Aorta (tissue), 5 donors: Measurements from ENCODE around the gene P2RX2. TPM values are rescaled to one million over a fixed set of nuclear protein-coding genes. Genes with fewer than 3 reads are reported as not detected.

Experiments
- ATAC-seq: fragments of 200-7000 bp; cut with Tn5 transposase; one replicate; pipeline ENCODE4 v1.9.1; 2022; ENCODE audit warnings: moderate library complexity; ENCODE audit not compliant: low FRiP score
- DNase-seq, 2 donors: peaks; one replicate each; pipeline ENCODE4 v3.0.0-alpha.2; 2020
- H3K27ac ChIP-seq, 2 donors: one replicate each; pipeline ENCODE4 v1.5.1; 2013; ENCODE audit warnings: low read length in 2 of 2, mild to moderate bottlenecking in 2 of 2, moderate library complexity in 2 of 2, control low read depth in 1 of 2, inconsistent platforms in 1 of 2, low read depth in 1 of 2
- H3K27me3 ChIP-seq, 2 donors: one replicate each; pipeline ENCODE4 v1.6.1; 2013; ENCODE audit warnings: control low read depth in 1 of 2, low read length in 1 of 2, mild to moderate bottlenecking in 1 of 2, moderate library complexity in 1 of 2; ENCODE audit not compliant: insufficient read depth in 2 of 2, control insufficient read depth in 1 of 2
- H3K36me3 ChIP-seq, 2 donors: one replicate each; pipeline ENCODE4 v1.6.1; 2013; ENCODE audit warnings: control low read depth in 1 of 2, low read length in 1 of 2, mild to moderate bottlenecking in 1 of 2; ENCODE audit not compliant: insufficient read depth in 2 of 2, control insufficient read depth in 1 of 2
- H3K4me1 ChIP-seq, 2 donors: one replicate each; pipeline ENCODE4 v1.6.1; 2013; ENCODE audit warnings: low read length in 2 of 2, control low read depth in 1 of 2, mild to moderate bottlenecking in 1 of 2, moderate library complexity in 1 of 2; ENCODE audit not compliant: insufficient read depth in 2 of 2, control insufficient read depth in 1 of 2
- H3K4me3 ChIP-seq, 2 donors: one replicate each; pipeline ENCODE4 v1.5.1; 2013; ENCODE audit warnings: low read length in 2 of 2, control low read depth in 1 of 2, mild to moderate bottlenecking in 1 of 2
- H3K9me3 ChIP-seq: one replicate; pipeline ENCODE4 v1.6.1; 2013; ENCODE audit warnings: mild to moderate bottlenecking, low read length; ENCODE audit not compliant: control insufficient read depth
- WGBS, 2 donors: extraction: QIAGEN DNeasy Blood & Tissue Kit; methylation state at CpG; one replicate each; pipeline ENCODE4 v1.1.7; 2013; 5-methylcytosine and 5-hydroxymethylcytosine counted together
- intact Hi-C, 2 donors: fragments of 100-400 bp; cut with DNase I; formaldehyde crosslinking; loops; one replicate each; pipeline versions ENCODE4 v1.14.2 to v1.15.0; 2022
- polyA plus RNA-seq, 2 donors: library from polyadenylated mRNA; stranded (reverse); fragments of 200-250 nt; gene quantifications; one replicate each; pipeline ENCODE4 v1.2.3, GENCODE V29; 2013
- total RNA-seq, 2 donors: library from RNA; stranded (reverse); fragmentation: NEBNext Ultra II Directional; extraction: Animal tissue kit (Norgen Biotek cat#: 25700); gene quantifications; one replicate each; pipeline ENCODE4 v1.2.1, GENCODE V29; 2021
- donor health status: healthy with polysubstance abuse.
- donor health status: Bipolar disorder and iron deficiency.
- donor health status: DM: no; HTN: no; CAD: no.
- donor health status: DM: no; HTN: no; CAD: no.
- donor health status: DM: yes; HTN: yes; CAD: no.

P2RX2 gene
- total and polyA plus RNA-seq, 4 donors = 0.27 TPM; not detected in 3

DNA sequence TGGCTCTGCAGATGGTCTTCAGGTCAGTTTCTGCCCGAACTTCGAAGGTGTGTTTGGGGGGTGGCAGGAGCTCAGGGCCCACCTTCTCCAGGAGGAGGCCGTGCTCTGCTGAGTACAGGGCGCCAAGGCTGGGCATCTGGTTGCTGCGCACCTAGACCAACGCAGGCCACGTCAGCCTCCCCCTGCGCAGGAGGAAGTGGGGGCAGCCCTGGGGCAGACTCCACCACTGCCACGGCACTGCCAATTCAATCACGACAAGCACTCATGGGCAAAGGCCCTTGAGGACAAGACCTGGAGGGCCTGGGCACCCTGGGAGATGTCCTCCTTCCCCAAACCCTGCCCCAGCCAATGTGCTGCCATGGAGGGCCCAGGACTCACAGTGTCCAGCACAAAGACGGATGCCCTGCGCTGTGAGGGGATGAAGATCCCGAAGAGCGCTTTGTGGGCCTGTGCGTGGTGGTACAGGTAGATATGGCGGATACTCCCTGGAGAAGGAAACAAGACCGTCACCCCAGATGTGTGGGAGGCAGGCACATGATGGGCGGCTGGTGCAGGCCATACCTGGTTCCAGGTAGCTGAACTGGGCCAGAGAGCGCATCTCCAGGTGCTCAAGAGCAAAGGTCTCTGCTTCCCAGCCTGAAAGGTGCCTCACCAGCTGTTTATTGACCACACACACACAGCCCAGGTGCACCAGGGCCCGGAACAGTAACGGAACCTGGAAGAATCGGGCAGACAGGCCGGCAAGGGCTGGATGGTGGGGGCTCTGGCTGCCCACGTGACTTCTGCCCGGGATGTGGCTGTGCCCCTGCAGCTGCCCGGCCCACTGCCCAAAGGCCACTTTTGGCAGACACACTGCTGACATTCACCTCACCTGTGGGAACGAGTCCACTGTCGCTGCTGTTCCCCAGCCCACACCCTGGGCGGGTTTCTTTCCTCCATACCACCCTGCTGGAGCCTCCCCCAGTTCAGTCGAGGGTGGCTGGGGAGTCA is 24.6 kb downstream of the P2RX2 start:
- no peak for ATAC-seq
- Histone ChIP-seq H3K27ac (no peak overlapping the region), H3K27me3 (no peaks in the 10 kb centered on the region), H3K36me3 (peaks cover 0 to 11% of the 10 kb centered on the region in 2 donors), H3K4me1 (no peaks in the 10 kb centered on the region), H3K4me3 (no peak overlapping the region), H3K9me3 (no peaks in the 10 kb centered on the region)
- intact Hi-C loops = no loop called here
- 95 to 96% methylated on average over 30 of the region's 30 CpGs for WGBS, 2 donors
- DNase-seq = peak in 1 of 2 donors; percentile 65

GRCh38 chr12:132646850-132647249 is 28.3 kb downstream of the P2RX2 start:
- ATAC-seq (no peak), DNase-seq (peak in 1 of 2 donors; percentile 6)
- Histone ChIP-seq H3K36me3 (peaks cover 0 to 7% of the 10 kb centered on the region in 2 donors), H3K9me3 (no peaks in the 10 kb centered on the region), H3K27ac (no peak overlapping the region), H3K4me1 (no peaks in the 10 kb centered on the region), H3K4me3 (no peak overlapping the region), H3K27me3 (no peaks in the 10 kb centered on the region)
- intact Hi-C loops = no loop called here
- 93 to 94% methylated on average over 7 of the region's 7 CpGs for WGBS, 2 donors

GRCh38 chr12:132647858-132648257 is 29.3 kb downstream of the P2RX2 start:
- no peak overlapping the region for H3K4me3 ChIP-seq
- DNase-seq (peak in 1 of 2 donors; percentile 23), ATAC-seq (no peak)
- intact Hi-C loops = no loop called here
- no peaks in the 10 kb centered on the region for H3K4me1 ChIP-seq
- no peaks in the 10 kb centered on the region for H3K9me3 ChIP-seq
- no peak overlapping the region for H3K27ac ChIP-seq
- WGBS, 2 donors = 91 to 93% methylated on average over 10 of the region's 10 CpGs
- peaks cover 0 to 2% of the 10 kb centered on the region in 2 donors for H3K36me3 ChIP-seq
- no peaks in the 10 kb centered on the region for H3K27me3 ChIP-seq

DNA sequence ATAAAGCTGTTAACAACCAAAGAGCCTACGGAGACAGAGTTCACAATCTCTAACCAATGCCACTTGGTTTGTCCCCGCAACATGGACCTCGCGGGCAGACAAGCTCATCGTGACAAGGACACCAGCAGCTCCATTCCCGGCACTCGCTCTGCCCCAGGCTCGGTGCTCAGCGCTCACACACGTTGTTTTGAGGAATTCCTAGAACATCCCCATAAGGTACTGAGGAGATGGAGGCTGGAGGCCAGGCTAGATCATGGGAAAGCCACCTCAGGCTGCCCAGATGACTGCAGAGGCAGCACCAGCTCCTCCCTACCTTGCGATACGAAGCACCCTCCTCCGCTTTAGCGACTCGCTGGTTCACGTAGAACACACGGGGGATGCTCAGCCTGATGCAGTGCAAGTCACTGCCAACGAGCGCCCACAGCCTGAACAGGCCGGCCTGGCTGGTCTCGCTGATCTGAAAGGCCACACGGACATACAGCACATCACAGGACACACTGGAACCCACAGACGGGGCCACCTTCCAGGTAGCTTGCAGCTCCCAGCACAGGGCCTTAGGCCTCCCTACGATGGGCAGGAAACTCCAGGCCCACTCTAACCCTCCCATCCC is 30.1 kb downstream of the P2RX2 start:
- ATAC-seq (no peak), DNase-seq (peak in 1 of 2 donors; percentile 68)
- intact Hi-C loops = no loop called here
- WGBS, 2 donors = 94 to 95% methylated on average over 24 of the region's 24 CpGs
- Histone ChIP-seq H3K27ac (no peak overlapping the region), H3K27me3 (no peaks in the 10 kb centered on the region), H3K36me3 (peaks cover 0 to 2% of the 10 kb centered on the region in 2 donors), H3K4me1 (no peaks in the 10 kb centered on the region), H3K4me3 (no peak overlapping the region), H3K9me3 (no peaks in the 10 kb centered on the region)

GRCh38 chr12:132649226-132649945 is 30.8 kb downstream of the P2RX2 start:
- H3K9me3 ChIP-seq = no peaks in the 10 kb centered on the region
- WGBS, 2 donors = 93 to 95% methylated on average over 27 of the region's 27 CpGs
- no peaks in the 10 kb centered on the region for H3K4me1 ChIP-seq
- no peaks in the 10 kb centered on the region for H3K27me3 ChIP-seq
- intact Hi-C loops = no loop called here
- DNase-seq (peak in 1 of 2 donors; percentile 66), ATAC-seq (peak; percentile 26)
- H3K4me3 ChIP-seq = no peak overlapping the region
- H3K36me3 ChIP-seq = peaks cover 0 to 2% of the 10 kb centered on the region in 2 donors
- no peak overlapping the region for H3K27ac ChIP-seq

DNA sequence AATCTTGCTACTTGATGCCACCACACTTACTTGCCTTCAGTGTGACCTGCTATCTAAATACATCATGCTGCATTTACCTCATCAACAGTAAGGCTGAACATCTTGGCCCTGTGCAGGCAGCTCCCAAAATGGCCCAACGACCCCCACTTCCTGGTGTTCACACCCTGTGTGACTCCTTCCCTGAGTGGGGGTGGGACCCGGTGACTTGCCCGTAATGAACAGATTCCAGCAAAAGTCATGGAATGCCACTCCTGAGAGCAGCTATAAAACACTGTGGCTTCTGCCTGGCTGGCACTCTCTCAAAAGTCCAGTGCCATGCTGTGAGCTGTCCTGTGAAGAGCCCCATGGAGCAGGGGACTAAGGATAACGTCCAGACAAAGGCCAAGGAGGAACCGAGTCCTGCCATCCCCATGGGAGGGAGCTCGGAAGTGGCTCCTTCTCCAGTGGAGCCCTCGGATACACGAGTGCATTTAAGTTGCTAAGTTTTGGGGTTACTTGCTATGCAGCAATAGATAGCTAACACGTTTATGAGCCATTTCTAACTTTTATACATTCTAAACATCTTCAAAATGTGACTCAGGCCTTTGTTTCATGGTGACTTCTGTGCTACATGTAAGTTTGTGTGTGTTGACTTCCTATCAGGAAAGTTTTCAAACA is 33.0 kb downstream of the P2RX2 start:
- Histone ChIP-seq H3K27me3 (no peaks in the 10 kb centered on the region), H3K27ac (no peak overlapping the region), H3K4me1 (no peaks in the 10 kb centered on the region), H3K36me3 (peaks cover 0 to 5% of the 10 kb centered on the region in 2 donors), H3K4me3 (no peak overlapping the region), H3K9me3 (no peaks in the 10 kb centered on the region)
- ATAC-seq = no peak
- WGBS, 2 donors = 83 to 85% methylated on average over 9 of the region's 9 CpGs
- intact Hi-C loops = no loop called here
- DNase-seq = peak in 1 of 2 donors; percentile 61

- Histone ChIP-seq H3K36me3 (peaks cover 0 to 16% of the 10 kb centered on the region in 2 donors), H3K27ac (no peak overlapping the region), H3K9me3 (no peaks in the 10 kb centered on the region), H3K4me3 (no peak overlapping the region), H3K27me3 (no peaks in the 10 kb centered on the region), H3K4me1 (no peaks in the 10 kb centered on the region)
- DNase-seq (no peak), ATAC-seq (no peak)
- intact Hi-C loops = no loop called here
- 85 to 86% methylated on average over 7 of the region's 7 CpGs for WGBS, 2 donors
These were observed 35.2 kb downstream of the P2RX2 start for GRCh38 chr12:132653567-132654290.
